ENCODE data around the gene GNAL.
A peak's percentile ranks its signal among the peaks of the same experiment; 100 is the strongest.

Gene GNAL

GRCh38 chr18:11857177-11857887 is 168.3 kb downstream of the GNAL start:
- DNase-seq, result no peak

- DNase-seq, result no peak
Measured at GRCh38 chr18:11859282-11859830, 170.3 kb downstream of the GNAL start.

- DNase-seq, result no peak
Measured at GRCh38 chr18:11859903-11860407, 170.9 kb downstream of the GNAL start.

GRCh38 chr18:11860594-11861450 is 171.8 kb downstream of the GNAL start:
- DNase-seq, result no peak

GRCh38 chr18:11861583-11862288 is 172.7 kb downstream of the GNAL start:
- DNase-seq, result no peak

- no peak for DNase-seq
Measured at GRCh38 chr18:11862468-11863137, 173.5 kb downstream of the GNAL start.

- no peak for DNase-seq
Measured at GRCh38 chr18:11864471-11864870, 175.4 kb downstream of the GNAL start.

- no peak for DNase-seq
Measured at GRCh38 chr18:11865071-11865470, 176.0 kb downstream of the GNAL start.

GRCh38 chr18:11866329-11866728 is 177.3 kb downstream of the GNAL start:
- no peak for DNase-seq

GRCh38 chr18:11866764-11867163 is 177.7 kb downstream of the GNAL start:
- DNase-seq, result no peak

GRCh38 chr18:11868230-11868629 is 179.2 kb downstream of the GNAL start:
- DNase-seq, result no peak

- DNase-seq, result no peak
Measured at GRCh38 chr18:11871501-11871900, 182.4 kb downstream of the GNAL start.

GRCh38 chr18:11872479-11873136 is 183.5 kb downstream of the GNAL start:
- peak; percentile 26 for DNase-seq

- no peak for DNase-seq
Measured at GRCh38 chr18:11873670-11874340, 184.7 kb downstream of the GNAL start.

GRCh38 chr18:11874676-11875075 is 185.6 kb downstream of the GNAL start:
- DNase-seq, result no peak

- no peak for DNase-seq
Measured at GRCh38 chr18:11877497-11878135, 188.6 kb downstream of the GNAL start.

GRCh38 chr18:11880586-11881304 is 191.7 kb downstream of the GNAL start:
- no peak for DNase-seq

- no peak for DNase-seq
Measured at GRCh38 chr18:11882636-11883035, 193.6 kb downstream of the GNAL start.

- DNase-seq, result no peak
Measured at GRCh38 chr18:11883153-11883552, 194.1 kb downstream of the GNAL start.

GRCh38 chr18:11884396-11885030 is 195.4 kb downstream of the GNAL start:
- DNase-seq, result no peak
